GM12891 (cell line): ENCODE results near the gene ZRANB2.
A peak's percentile ranks its signal among the peaks of the same experiment; 100 is the strongest.

Source experiments
- POLR2A ChIP-seq: IDR thresholded peaks from 2 replicates; pipeline ENCODE4 v1.6.1; 2011; ENCODE audit warnings: low read depth, low read length, control low read depth
- POLR2AphosphoS5 ChIP-seq: IDR thresholded peaks from 2 replicates; pipeline ENCODE4 v1.6.1; 2011; ENCODE audit warnings: low read depth, low read length, control low read depth
- TAF1 ChIP-seq: IDR thresholded peaks from 2 replicates; pipeline ENCODE4 v1.6.1; 2011; ENCODE audit warnings: low read depth, low read length, control low read depth

DNA sequence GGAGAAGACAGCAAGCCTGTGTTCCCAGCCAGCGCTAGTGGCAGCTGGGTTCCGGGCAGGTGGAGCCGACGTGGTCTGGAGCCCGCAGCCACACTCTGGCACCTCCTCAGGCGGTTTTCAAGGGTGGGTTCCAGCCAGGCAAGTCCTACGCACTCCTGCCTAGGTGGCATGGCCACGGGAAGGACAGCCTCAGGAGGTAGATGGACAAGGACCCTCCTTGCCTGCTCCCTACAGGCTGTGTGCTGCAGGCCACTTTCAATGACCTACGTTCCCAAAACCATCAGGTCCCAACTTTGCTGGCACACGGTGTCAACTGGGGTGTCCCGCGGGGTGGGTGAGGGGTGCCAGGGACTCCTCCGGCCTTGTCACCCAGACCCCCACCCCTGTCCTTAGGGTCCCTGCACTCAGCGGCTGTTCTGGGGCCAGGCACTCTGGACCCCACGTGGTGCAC, 26.5 kb downstream of the ZRANB2 start:
- TF ChIP-seq POLR2A (peak; percentile 39), POLR2AphosphoS5 (peak; percentile 74), TAF1 (no peak)
